HUDEP-2 (cell line): Measurements from ENCODE around the gene RASL10B.
"Not testable (repeated sequence)": the region's sequence is repeated elsewhere in the genome, so short reads cannot be mapped to it uniquely, and the experiment has no call there.

Experiments used
- DNase-seq, 76 experiments: peaks; one replicate each; lab custom pipeline; 2025; ENCODE audit not compliant: unreplicated experiment in 76 of 76; lab: John Stamatoyannopoulos, UW

Gene RASL10B

GRCh38 chr17:35731239-35731916 lies at the start of gene RASL10B:
RASL10B (plus strand) TSS chr17:35731639; CDS start chr17:35735185, 3,546 bp downstream.
- DNase-seq, result peak in 29 of 76 experiments; percentile 3 to 51 (median 24)

GRCh38 chr17:35683591-35683990 lies 47.8 kb upstream of the RASL10B start:
- DNase-seq, result no peak

GRCh38 chr17:35684055-35684802 lies 47.2 kb upstream of the RASL10B start:
- no peak for DNase-seq

- DNase-seq, result no peak
Observed at GRCh38 chr17:35692512-35693210, 38.8 kb upstream of the RASL10B start.

- DNase-seq, result no peak
Observed at GRCh38 chr17:35693662-35694061, 37.8 kb upstream of the RASL10B start.

GRCh38 chr17:35694906-35695305 lies 36.5 kb upstream of the RASL10B start:
- no peak for DNase-seq

GRCh38 chr17:35695613-35696012 lies 35.8 kb upstream of the RASL10B start:
- peak in 1 of 76 experiments; percentile 1 for DNase-seq

GRCh38 chr17:35698800-35699199 lies 32.6 kb upstream of the RASL10B start:
- no peak for DNase-seq

- DNase-seq, result no peak
Observed at GRCh38 chr17:35700150-35700549, 31.3 kb upstream of the RASL10B start.

GRCh38 chr17:35701491-35701890 lies 29.9 kb upstream of the RASL10B start:
- DNase-seq, result no peak

GRCh38 chr17:35703308-35703707 lies 28.1 kb upstream of the RASL10B start:
- not testable (repeated sequence) for DNase-seq

GRCh38 chr17:35705230-35705629 lies 26.2 kb upstream of the RASL10B start:
- no peak for DNase-seq

- no peak for DNase-seq
Observed at GRCh38 chr17:35705705-35706104, 25.7 kb upstream of the RASL10B start.

GRCh38 chr17:35708149-35708548 lies 23.3 kb upstream of the RASL10B start:
- DNase-seq, result no peak

GRCh38 chr17:35708951-35709350 lies 22.5 kb upstream of the RASL10B start:
- DNase-seq, result no peak

GRCh38 chr17:35709874-35710273 lies 21.6 kb upstream of the RASL10B start:
- no peak for DNase-seq

- DNase-seq, result no peak
Observed at GRCh38 chr17:35710950-35711349, 20.5 kb upstream of the RASL10B start.

GRCh38 chr17:35713069-35713728 lies 18.2 kb upstream of the RASL10B start:
- no peak for DNase-seq

- DNase-seq, result no peak
Observed at GRCh38 chr17:35714988-35715387, 16.5 kb upstream of the RASL10B start.

GRCh38 chr17:35715416-35715815 lies 16.0 kb upstream of the RASL10B start:
- DNase-seq, result no peak

GRCh38 chr17:35716173-35716572 lies 15.3 kb upstream of the RASL10B start:
- DNase-seq, result no peak
